Measurements from ENCODE around the gene NDUFB11. TPM values are rescaled to one million over a fixed set of nuclear protein-coding genes. Genes with fewer than 3 reads are reported as not detected.

NDUFB11 gene
- total RNA-seq, 1 experiment from 2014 or later, result 110 TPM

DNA sequence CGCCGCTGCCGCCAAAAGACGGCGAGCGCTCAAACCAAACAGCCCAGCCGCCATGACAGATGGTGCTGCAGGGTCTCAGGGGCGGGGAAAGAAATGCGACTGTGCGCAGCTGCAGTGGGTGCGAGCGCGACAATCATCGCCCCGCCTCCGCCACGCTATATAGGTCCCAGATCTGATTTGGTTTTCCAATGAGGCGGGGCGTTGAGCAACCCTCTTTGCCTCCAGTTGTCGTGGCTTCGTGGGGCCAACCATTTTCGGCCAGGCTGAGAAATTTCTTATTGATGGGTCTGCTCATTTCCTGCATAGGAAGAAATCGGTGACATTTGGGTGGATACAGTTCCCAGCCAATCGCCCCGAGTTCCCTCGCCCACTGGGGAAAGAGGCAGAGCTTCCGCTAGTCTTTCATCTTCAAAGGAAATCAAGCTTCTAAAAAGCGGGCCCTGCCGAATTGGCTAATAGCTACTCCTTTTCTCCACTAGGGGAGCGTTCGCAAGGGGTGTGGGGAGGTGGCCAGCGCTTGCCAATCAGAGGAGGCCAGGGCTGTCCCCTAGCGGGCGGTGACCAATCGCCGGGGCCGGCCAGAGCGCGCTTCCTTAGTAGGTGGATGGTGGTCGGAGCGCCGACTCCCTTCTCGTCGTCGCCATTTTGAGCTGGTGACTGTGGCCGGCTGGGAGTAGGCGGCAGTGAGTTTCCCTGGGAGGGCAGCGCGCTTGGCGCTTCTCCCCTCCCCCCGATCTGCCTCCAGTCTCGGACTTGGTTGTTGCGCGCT, at the start of gene NDUFB11, which contains the start of gene RBM10 (continued):
- no peak for TF ChIP-seq ZNF263 (CRISPR knock-in tag; IDR thresholded peaks at IDR 0.05; ENCODE audit: low read depth)
- TF ChIP-seq GABPB1 (CRISPR knock-in tag; IDR thresholded peaks at IDR 0.05), result no peak
- TF ChIP-seq, protein P1, sequence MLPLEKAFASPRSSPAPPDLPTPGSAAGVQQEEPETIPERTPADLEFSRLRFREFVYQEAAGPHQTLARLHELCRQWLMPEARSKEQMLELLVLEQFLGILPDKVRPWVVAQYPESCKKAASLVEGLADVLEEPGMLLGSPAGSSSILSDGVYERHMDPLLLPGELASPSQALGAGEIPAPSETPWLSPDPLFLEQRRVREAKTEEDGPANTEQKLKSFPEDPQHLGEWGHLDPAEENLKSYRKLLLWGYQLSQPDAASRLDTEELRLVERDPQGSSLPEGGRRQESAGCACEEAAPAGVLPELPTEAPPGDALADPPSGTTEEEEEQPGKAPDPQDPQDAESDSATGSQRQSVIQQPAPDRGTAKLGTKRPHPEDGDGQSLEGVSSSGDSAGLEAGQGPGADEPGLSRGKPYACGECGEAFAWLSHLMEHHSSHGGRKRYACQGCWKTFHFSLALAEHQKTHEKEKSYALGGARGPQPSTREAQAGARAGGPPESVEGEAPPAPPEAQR (CRISPR knock-in tag; IDR thresholded peaks at IDR 0.05), result no peak

DNA sequence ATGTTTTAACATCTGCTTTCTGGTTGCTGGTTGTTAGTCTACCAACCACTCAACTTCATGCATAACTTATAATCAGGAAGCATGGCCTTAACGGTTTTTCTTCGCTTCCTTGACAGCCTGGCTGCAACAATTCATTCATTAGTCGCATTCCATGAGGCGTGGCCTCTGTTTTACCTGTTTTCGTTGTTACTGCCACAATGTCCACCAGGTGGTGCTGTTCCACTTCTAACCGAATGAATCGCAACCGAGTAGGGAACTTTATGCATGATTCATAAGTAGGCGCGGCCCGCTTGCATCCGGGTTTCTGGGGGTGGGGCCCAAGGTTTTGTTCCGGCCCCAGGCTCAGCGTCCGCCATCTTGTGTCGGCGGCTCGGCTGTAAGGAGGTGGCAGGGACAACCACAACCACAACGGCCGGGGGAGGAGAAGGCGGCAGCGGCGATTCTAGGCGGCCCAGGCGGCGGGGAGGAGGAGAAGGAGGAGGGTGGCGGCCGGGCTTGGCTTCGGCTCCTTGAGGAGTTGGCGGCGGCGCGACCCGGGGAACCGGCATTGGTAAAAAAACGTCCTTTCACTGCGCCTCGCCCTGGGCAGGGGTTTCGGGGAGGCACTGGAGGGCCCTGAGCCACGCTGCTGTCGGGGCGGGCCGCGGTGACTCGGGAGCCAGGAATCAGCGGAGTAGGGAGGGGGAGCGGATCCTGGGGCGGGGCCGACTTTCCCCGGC, 49.1 kb upstream of the NDUFB11 start, which contains the start of gene UBA1:
Gene UBA1 (plus strand): TSS at position 355 of the 719 bp plus-strand sequence. CDS start 4,974 bp downstream, outside the sequence.
- peaks cover 55% of the 10 kb centered on the region for H3K4me1 Mint-ChIP-seq
- no peaks in the 10 kb centered on the region for H3K27me3 Mint-ChIP-seq (ENCODE audit: low read depth)
- H3K27ac Mint-ChIP-seq, result peak within 1 kb of the TSS; percentile 90
- POLR2A ChIA-PET, result no interaction called here
- peaks cover 12% of the 10 kb centered on the region for H3K36me3 Mint-ChIP-seq
- peak; percentile 49 for ATAC-seq
- H3K9me3 Mint-ChIP-seq, result no peaks in the 10 kb centered on the region
- DNase-seq (ENCODE audit: low spot score), result peak; percentile 93
- peak within 1 kb of the TSS; percentile 92 for H3K4me3 Mint-ChIP-seq
- CTCF ChIA-PET, result interaction anchor here (0.9 to 1.4 kb wide), 3 partner anchors 191 to 330 kb away, joined by 3 to 4 read pairs (median 4); no protein-coding TSS in a partner anchor
- TF ChIP-seq, protein P2, sequence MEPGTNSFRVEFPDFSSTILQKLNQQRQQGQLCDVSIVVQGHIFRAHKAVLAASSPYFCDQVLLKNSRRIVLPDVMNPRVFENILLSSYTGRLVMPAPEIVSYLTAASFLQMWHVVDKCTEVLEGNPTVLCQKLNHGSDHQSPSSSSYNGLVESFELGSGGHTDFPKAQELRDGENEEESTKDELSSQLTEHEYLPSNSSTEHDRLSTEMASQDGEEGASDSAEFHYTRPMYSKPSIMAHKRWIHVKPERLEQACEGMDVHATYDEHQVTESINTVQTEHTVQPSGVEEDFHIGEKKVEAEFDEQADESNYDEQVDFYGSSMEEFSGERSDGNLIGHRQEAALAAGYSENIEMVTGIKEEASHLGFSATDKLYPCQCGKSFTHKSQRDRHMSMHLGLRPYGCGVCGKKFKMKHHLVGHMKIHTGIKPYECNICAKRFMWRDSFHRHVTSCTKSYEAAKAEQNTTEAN (CRISPR knock-in tag; IDR thresholded peaks at IDR 0.05), result peak; percentile 31; the same call in 1 of the 2 replicates
- TF ChIP-seq FOXK1 (CRISPR knock-in tag; IDR thresholded peaks at IDR 0.05) (0 out of 2 replicates have a peak, but pooled peaks have one; percentile 9), SP1 (CRISPR knock-in tag; conservative IDR thresholded peaks at IDR 0.05) (0 out of 2 replicates have a peak, but pooled peaks have one; percentile 25), TP53 (CRISPR knock-in tag; IDR thresholded peaks at IDR 0.05) (no peak), NR2C2 (CRISPR knock-in tag; IDR thresholded peaks at IDR 0.05) (no peak), FOXP1 (CRISPR knock-in tag; IDR thresholded peaks at IDR 0.05; ENCODE audit: borderline replicate concordance) (0 out of 2 replicates have a peak, but pooled peaks have one; percentile 34), ELF4 (CRISPR knock-in tag; IDR thresholded peaks at IDR 0.05; ENCODE audit: low read depth) (no peak), ZNF416 (CRISPR knock-in tag; IDR thresholded peaks at IDR 0.05) (no peak), MYBL2 (CRISPR knock-in tag; IDR thresholded peaks at IDR 0.05) (peak; percentile 69; the same call in 1 of the 2 replicates)
- TF ChIP-seq, protein P3, sequence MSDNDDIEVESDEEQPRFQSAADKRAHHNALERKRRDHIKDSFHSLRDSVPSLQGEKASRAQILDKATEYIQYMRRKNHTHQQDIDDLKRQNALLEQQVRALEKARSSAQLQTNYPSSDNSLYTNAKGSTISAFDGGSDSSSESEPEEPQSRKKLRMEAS (CRISPR knock-in tag; IDR thresholded peaks at IDR 0.05), result 0 out of 2 replicates have a peak, but pooled peaks have one; percentile 13
- TF ChIP-seq, protein P4, sequence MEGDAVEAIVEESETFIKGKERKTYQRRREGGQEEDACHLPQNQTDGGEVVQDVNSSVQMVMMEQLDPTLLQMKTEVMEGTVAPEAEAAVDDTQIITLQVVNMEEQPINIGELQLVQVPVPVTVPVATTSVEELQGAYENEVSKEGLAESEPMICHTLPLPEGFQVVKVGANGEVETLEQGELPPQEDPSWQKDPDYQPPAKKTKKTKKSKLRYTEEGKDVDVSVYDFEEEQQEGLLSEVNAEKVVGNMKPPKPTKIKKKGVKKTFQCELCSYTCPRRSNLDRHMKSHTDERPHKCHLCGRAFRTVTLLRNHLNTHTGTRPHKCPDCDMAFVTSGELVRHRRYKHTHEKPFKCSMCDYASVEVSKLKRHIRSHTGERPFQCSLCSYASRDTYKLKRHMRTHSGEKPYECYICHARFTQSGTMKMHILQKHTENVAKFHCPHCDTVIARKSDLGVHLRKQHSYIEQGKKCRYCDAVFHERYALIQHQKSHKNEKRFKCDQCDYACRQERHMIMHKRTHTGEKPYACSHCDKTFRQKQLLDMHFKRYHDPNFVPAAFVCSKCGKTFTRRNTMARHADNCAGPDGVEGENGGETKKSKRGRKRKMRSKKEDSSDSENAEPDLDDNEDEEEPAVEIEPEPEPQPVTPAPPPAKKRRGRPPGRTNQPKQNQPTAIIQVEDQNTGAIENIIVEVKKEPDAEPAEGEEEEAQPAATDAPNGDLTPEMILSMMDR (IDR thresholded peaks at IDR 0.05), result peak; percentile 57
- TF ChIP-seq, protein P5, sequence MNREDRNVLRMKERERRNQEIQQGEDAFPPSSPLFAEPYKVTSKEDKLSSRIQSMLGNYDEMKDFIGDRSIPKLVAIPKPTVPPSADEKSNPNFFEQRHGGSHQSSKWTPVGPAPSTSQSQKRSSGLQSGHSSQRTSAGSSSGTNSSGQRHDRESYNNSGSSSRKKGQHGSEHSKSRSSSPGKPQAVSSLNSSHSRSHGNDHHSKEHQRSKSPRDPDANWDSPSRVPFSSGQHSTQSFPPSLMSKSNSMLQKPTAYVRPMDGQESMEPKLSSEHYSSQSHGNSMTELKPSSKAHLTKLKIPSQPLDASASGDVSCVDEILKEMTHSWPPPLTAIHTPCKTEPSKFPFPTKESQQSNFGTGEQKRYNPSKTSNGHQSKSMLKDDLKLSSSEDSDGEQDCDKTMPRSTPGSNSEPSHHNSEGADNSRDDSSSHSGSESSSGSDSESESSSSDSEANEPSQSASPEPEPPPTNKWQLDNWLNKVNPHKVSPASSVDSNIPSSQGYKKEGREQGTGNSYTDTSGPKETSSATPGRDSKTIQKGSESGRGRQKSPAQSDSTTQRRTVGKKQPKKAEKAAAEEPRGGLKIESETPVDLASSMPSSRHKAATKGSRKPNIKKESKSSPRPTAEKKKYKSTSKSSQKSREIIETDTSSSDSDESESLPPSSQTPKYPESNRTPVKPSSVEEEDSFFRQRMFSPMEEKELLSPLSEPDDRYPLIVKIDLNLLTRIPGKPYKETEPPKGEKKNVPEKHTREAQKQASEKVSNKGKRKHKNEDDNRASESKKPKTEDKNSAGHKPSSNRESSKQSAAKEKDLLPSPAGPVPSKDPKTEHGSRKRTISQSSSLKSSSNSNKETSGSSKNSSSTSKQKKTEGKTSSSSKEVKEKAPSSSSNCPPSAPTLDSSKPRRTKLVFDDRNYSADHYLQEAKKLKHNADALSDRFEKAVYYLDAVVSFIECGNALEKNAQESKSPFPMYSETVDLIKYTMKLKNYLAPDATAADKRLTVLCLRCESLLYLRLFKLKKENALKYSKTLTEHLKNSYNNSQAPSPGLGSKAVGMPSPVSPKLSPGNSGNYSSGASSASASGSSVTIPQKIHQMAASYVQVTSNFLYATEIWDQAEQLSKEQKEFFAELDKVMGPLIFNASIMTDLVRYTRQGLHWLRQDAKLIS (CRISPR knock-in tag; IDR thresholded peaks at IDR 0.05; ENCODE audit: borderline replicate concordance), result no peak
- TF ChIP-seq, protein P6, sequence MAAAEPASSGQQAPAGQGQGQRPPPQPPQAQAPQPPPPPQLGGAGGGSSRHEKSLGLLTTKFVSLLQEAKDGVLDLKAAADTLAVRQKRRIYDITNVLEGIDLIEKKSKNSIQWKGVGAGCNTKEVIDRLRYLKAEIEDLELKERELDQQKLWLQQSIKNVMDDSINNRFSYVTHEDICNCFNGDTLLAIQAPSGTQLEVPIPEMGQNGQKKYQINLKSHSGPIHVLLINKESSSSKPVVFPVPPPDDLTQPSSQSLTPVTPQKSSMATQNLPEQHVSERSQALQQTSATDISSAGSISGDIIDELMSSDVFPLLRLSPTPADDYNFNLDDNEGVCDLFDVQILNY (CRISPR knock-in tag; IDR thresholded peaks at IDR 0.05), result 0 out of 2 replicates have a peak, but pooled peaks have one; percentile 21
- TF ChIP-seq, protein P7, sequence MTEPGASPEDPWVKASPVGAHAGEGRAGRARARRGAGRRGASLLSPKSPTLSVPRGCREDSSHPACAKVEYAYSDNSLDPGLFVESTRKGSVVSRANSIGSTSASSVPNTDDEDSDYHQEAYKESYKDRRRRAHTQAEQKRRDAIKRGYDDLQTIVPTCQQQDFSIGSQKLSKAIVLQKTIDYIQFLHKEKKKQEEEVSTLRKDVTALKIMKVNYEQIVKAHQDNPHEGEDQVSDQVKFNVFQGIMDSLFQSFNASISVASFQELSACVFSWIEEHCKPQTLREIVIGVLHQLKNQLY (CRISPR knock-in tag; IDR thresholded peaks at IDR 0.05), result no peak
- TF ChIP-seq, protein P8, sequence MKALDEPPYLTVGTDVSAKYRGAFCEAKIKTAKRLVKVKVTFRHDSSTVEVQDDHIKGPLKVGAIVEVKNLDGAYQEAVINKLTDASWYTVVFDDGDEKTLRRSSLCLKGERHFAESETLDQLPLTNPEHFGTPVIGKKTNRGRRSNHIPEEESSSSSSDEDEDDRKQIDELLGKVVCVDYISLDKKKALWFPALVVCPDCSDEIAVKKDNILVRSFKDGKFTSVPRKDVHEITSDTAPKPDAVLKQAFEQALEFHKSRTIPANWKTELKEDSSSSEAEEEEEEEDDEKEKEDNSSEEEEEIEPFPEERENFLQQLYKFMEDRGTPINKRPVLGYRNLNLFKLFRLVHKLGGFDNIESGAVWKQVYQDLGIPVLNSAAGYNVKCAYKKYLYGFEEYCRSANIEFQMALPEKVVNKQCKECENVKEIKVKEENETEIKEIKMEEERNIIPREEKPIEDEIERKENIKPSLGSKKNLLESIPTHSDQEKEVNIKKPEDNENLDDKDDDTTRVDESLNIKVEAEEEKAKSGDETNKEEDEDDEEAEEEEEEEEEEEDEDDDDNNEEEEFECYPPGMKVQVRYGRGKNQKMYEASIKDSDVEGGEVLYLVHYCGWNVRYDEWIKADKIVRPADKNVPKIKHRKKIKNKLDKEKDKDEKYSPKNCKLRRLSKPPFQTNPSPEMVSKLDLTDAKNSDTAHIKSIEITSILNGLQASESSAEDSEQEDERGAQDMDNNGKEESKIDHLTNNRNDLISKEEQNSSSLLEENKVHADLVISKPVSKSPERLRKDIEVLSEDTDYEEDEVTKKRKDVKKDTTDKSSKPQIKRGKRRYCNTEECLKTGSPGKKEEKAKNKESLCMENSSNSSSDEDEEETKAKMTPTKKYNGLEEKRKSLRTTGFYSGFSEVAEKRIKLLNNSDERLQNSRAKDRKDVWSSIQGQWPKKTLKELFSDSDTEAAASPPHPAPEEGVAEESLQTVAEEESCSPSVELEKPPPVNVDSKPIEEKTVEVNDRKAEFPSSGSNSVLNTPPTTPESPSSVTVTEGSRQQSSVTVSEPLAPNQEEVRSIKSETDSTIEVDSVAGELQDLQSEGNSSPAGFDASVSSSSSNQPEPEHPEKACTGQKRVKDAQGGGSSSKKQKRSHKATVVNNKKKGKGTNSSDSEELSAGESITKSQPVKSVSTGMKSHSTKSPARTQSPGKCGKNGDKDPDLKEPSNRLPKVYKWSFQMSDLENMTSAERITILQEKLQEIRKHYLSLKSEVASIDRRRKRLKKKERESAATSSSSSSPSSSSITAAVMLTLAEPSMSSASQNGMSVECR (CRISPR knock-in tag; IDR thresholded peaks at IDR 0.05; ENCODE audit: borderline replicate concordance), result 0 out of 2 replicates have a peak, but pooled peaks have one; percentile 50
